Measurements from ENCODE around the gene PLVAP. TPM values are rescaled to one million over a fixed set of nuclear protein-coding genes. Genes with fewer than 3 reads are reported as not detected.
"Not testable (repeated sequence)": the region's sequence is repeated elsewhere in the genome, so short reads cannot be mapped to it uniquely, and the experiment has no call there.

Gene PLVAP
- total RNA-seq, 1 donor from 2014 or later = 73.9 TPM

- DNase-seq = peak; percentile 48
These were observed 24.5 kb upstream of the PLVAP start for GRCh38 chr19:17401628-17402027.

GRCh38 chr19:17398902-17399527 is 21.9 kb upstream of the PLVAP start:
- DNase-seq = no peak

GRCh38 chr19:17394891-17395415 is 17.8 kb upstream of the PLVAP start:
- DNase-seq = peak; percentile 74

GRCh38 chr19:17393914-17394313 is 16.8 kb upstream of the PLVAP start, which contains the start of gene CCDC194:
CCDC194 (minus strand) TSS chr19:17394196; CDS start chr19:17394158, 38 bp downstream.
- no peak for DNase-seq

GRCh38 chr19:17393002-17393401 is 15.9 kb upstream of the PLVAP start:
- no peak for DNase-seq

GRCh38 chr19:17391371-17392151 is 14.4 kb upstream of the PLVAP start:
- DNase-seq = no peak

GRCh38 chr19:17390665-17391370 is 13.7 kb upstream of the PLVAP start:
- DNase-seq = peak; percentile 95

- DNase-seq = no peak
These were observed 13.0 kb upstream of the PLVAP start for GRCh38 chr19:17389957-17390664.

GRCh38 chr19:17389288-17389687 is 12.1 kb upstream of the PLVAP start:
- no peak for DNase-seq

- DNase-seq = peak; percentile 77
These were observed 8.9 kb upstream of the PLVAP start for GRCh38 chr19:17385878-17386611.

GRCh38 chr19:17380426-17381138 is 3.4 kb upstream of the PLVAP start:
- no peak for DNase-seq

GRCh38 chr19:17379221-17379631 is 2.1 kb upstream of the PLVAP start:
- DNase-seq = peak; percentile 68

- peak; percentile 28 for DNase-seq
These were observed 1.1 kb upstream of the PLVAP start for GRCh38 chr19:17378271-17378670.

- peak; percentile 28 for DNase-seq
These were observed 7.0 kb downstream of the PLVAP start for GRCh38 chr19:17370026-17370587.

- no peak for DNase-seq
These were observed 11.8 kb downstream of the PLVAP start for GRCh38 chr19:17365361-17365760.

- DNase-seq = not testable (repeated sequence)
These were observed 13.1 kb downstream of the PLVAP start for GRCh38 chr19:17363852-17364605.

GRCh38 chr19:17359905-17360800 is 17.0 kb downstream of the PLVAP start:
- no peak for DNase-seq

- DNase-seq = no peak
These were observed 18.7 kb downstream of the PLVAP start for GRCh38 chr19:17358395-17358794.

- peak; percentile 27 for DNase-seq
These were observed 19.4 kb downstream of the PLVAP start for GRCh38 chr19:17357724-17358123.

All from dermis blood vessel endothelial cell (primary cell).